Keratinocyte (primary cell): ENCODE data around the gene PRDM8. TPM values are rescaled to one million over a fixed set of nuclear protein-coding genes. Genes with fewer than 3 reads are reported as not detected.

Source experiments
- DNase-seq: peaks from one replicate; pipeline ENCODE4 v3.0.0-alpha.2; 2011; ENCODE audit warnings: low read depth, missing footprints, low spot score
- FAIRE-seq: peaks from 2 replicates; lab custom pipeline; 2011; peaks lifted over from hg19 to GRCh38; lab: Jason Lieb, UNC
- H2AFZ ChIP-seq: 2 replicates; pipeline ENCODE4 v1.6.0; 2012; ENCODE audit warnings: low read length, control low read depth, inconsistent platforms; ENCODE audit not compliant: control insufficient read depth
- H3K27ac ChIP-seq: 2 replicates; pipeline ENCODE4 v1.5.1; 2011; ENCODE audit warnings: low read length; ENCODE audit not compliant: control insufficient read depth, insufficient read depth
- H3K27me3 ChIP-seq: 3 replicates; pipeline ENCODE4 v1.6.0; 2011; ENCODE audit warnings: low read length; ENCODE audit not compliant: control insufficient read depth, insufficient read depth; ENCODE audit errors: extremely low read depth
- H3K36me3 ChIP-seq, 2 experiments: 2 replicates in 1 of 2; 3 replicates in 1 of 2; pipeline ENCODE4 v1.5.1; 2011; ENCODE audit warnings: low read length in 2 of 2, mild to moderate bottlenecking in 1 of 2; ENCODE audit not compliant: control insufficient read depth in 2 of 2, insufficient read depth in 2 of 2; ENCODE audit errors: extremely low read depth in 1 of 2
- H3K4me1 ChIP-seq: 3 replicates; pipeline ENCODE4 v1.5.1; 2011; ENCODE audit warnings: low read length; ENCODE audit not compliant: control insufficient read depth, insufficient read depth; ENCODE audit errors: extremely low read depth
- H3K4me2 ChIP-seq: 3 replicates; pipeline ENCODE4 v1.6.0; 2011; ENCODE audit warnings: low read depth, low read length; ENCODE audit not compliant: control insufficient read depth, insufficient read depth; ENCODE audit errors: extremely low read depth
- H3K4me3 ChIP-seq, 3 experiments: fragments of 200-600 bp in 1 of 3; sonication (generic) in 1 of 3; 2 replicates in 2 of 3; 3 replicates in 1 of 3; pipeline ENCODE4 v1.5.1; 2011 to 2016; ENCODE audit warnings: low read length in 3 of 3, mild to moderate bottlenecking in 3 of 3, control low read depth in 2 of 3, inconsistent platforms in 1 of 3, low read depth in 1 of 3, mixed read lengths in 1 of 3, mixed run types in 1 of 3, moderate library complexity in 1 of 3; ENCODE audit not compliant: control insufficient read depth in 2 of 3, insufficient read depth in 2 of 3; ENCODE audit errors: extremely low read depth in 1 of 3
- H3K79me2 ChIP-seq: 2 replicates; pipeline ENCODE4 v1.6.0; 2012; ENCODE audit warnings: low read length; ENCODE audit not compliant: control insufficient read depth, insufficient read depth
- H3K9ac ChIP-seq: 3 replicates; pipeline ENCODE4 v1.6.0; 2011; ENCODE audit warnings: low read length; ENCODE audit not compliant: control insufficient read depth, insufficient read depth; ENCODE audit errors: extremely low read depth
- H3K9me1 ChIP-seq: 3 replicates; pipeline ENCODE4 v1.6.0; 2011; ENCODE audit warnings: low read length; ENCODE audit not compliant: control insufficient read depth, insufficient read depth; ENCODE audit errors: extremely low read depth
- H3K9me3 ChIP-seq: 2 replicates; pipeline ENCODE4 v1.5.1; 2012; ENCODE audit warnings: low read depth, low read length; ENCODE audit not compliant: control insufficient read depth
- H4K20me1 ChIP-seq: 3 replicates; pipeline ENCODE4 v1.6.0; 2011; ENCODE audit warnings: low read length; ENCODE audit not compliant: control insufficient read depth, insufficient read depth; ENCODE audit errors: extremely low read depth
- EZH2 ChIP-seq: IDR thresholded peaks from one replicate; pipeline ENCODE4 v1.6.1; 2012; ENCODE audit warnings: inconsistent platforms, mild to moderate bottlenecking, low read length, moderate library complexity
- dilution Hi-C: fragments of 300-500 bp; cut with MboI; formaldehyde crosslinking; loops from one replicate; pipeline ENCODE4 v1.7.0; 2020; ENCODE audit warnings: low sequenced_read_pairs; ENCODE audit not compliant: extremely low pct_ligation_motif_present
- polyA plus RNA-seq, 5 experiments: library from polyadenylated mRNA; depleted of rRNA in 3 of 5; stranded (reverse) in 3 of 5; stranded (forward) in 1 of 5; unstranded in 1 of 5; fragments of >200 nt; gene quantifications; 1 replicate in 1 of 5; 2 replicates in 3 of 5; 3 replicates in 1 of 5; pipeline versions ENCODE4 v1.2.1 to v1.2.3, GENCODE V29; 2011 to 2012; ENCODE audit warnings: missing spikeins in 2 of 5, low read depth in 1 of 5, low replicate concordance in 1 of 5
- TF ChIP-seq, protein P1 (sequence below), 3 experiments: IDR thresholded peaks in 1 of 3; conservative IDR thresholded peaks in 1 of 3; optimal IDR thresholded peaks in 1 of 3; 2 replicates in 2 of 3; 3 replicates in 1 of 3; pipeline versions ENCODE3 to v1.5.1; 2011; ENCODE audit warnings: low read length in 3 of 3, mild to moderate bottlenecking in 3 of 3, moderate library complexity in 2 of 3, control low read depth in 1 of 3, inconsistent platforms in 1 of 3; ENCODE audit not compliant: insufficient read depth in 2 of 3; ENCODE audit errors: extremely low read depth in 1 of 3

Gene PRDM8
- polyA plus RNA-seq, 1 donor (not counting 4 experiments of a cell fraction or from before 2014, with no cell fraction given): 3.5 TPM

DNA sequence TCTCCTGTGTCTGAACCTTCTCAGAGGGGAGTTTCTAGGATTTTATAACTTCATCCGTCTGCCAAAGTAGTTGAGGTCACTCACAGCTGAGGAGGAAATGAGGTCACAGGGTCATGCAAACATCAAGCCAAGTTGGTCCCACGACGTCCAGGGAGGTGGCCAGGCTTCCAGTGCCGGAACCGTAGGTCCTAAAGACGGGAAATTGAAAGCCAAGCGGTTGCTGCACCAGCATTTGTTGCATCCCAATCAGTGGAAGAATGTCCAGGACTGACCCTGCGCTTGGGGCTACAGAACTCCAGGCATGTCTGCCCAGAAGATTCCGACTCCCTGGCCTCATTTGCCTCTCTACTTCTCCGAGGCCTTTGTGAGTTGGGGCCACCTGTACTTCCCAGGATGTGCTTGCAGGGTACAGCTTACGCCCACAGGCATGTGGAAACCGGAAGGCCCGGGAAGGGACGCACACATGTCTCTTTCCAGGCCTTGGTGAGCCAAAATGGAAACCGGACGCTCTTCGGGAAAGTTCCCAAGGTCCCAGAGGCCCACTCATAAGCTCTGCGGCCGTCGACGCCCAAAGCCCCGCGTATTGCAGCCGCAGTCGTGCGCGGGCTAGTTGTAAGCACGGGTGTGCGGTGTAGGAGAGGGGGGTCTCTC is 9.3 kb downstream of the PRDM8 start:
- no peaks in the 10 kb centered on the region for H3K27me3 ChIP-seq
- H3K36me3 ChIP-seq: no peaks in the 10 kb centered on the region
- H3K4me1 ChIP-seq: peaks cover 4% of the 10 kb centered on the region
- no peak overlapping the region for H3K4me3 ChIP-seq
- no peak overlapping the region for H2AFZ ChIP-seq
- TF ChIP-seq, protein P1, sequence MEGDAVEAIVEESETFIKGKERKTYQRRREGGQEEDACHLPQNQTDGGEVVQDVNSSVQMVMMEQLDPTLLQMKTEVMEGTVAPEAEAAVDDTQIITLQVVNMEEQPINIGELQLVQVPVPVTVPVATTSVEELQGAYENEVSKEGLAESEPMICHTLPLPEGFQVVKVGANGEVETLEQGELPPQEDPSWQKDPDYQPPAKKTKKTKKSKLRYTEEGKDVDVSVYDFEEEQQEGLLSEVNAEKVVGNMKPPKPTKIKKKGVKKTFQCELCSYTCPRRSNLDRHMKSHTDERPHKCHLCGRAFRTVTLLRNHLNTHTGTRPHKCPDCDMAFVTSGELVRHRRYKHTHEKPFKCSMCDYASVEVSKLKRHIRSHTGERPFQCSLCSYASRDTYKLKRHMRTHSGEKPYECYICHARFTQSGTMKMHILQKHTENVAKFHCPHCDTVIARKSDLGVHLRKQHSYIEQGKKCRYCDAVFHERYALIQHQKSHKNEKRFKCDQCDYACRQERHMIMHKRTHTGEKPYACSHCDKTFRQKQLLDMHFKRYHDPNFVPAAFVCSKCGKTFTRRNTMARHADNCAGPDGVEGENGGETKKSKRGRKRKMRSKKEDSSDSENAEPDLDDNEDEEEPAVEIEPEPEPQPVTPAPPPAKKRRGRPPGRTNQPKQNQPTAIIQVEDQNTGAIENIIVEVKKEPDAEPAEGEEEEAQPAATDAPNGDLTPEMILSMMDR (optimal IDR thresholded peaks at IDR 0.05 in 1 of 3, IDR thresholded peaks at IDR 0.05 in 1 of 3, conservative IDR thresholded peaks at IDR 0.05 in 1 of 3; ENCODE audit: extremely low read depth in 1 of 3, insufficient read depth in 2 of 3, low read length in 3 of 3): no peak
- TF ChIP-seq EZH2: no peak
- no peak overlapping the region for H3K27ac ChIP-seq
- no peaks in the 10 kb centered on the region for H4K20me1 ChIP-seq
- H3K9ac ChIP-seq: no peak overlapping the region
- no peaks in the 10 kb centered on the region for H3K9me3 ChIP-seq
- no peak for DNase-seq
- H3K4me2 ChIP-seq: no peak overlapping the region
- no peaks in the 10 kb centered on the region for H3K79me2 ChIP-seq
- dilution Hi-C loops: no loop called here
- no peaks in the 10 kb centered on the region for H3K9me1 ChIP-seq
- no peak for FAIRE-seq

DNA sequence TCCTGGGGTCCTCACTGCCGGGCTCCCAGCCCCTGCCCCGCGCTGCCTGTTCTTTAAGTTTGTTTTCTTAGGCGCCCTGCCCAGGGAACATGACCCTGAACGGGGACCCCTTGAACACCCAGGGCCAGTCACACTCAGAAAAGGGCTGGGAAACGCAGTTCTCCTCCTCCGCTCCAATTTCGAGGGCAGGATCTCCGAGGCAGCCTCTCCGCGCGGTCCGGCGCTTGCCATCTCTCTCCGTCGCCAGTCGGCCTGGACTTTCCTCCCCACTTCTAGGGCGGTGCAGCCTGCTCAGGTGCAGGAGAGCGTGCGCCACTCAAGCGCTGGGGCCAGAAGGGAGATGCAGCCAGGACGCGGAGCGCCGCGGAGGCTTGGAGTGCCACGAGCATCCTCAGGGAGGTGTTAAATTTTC is 9.9 kb downstream of the PRDM8 start:
- Histone ChIP-seq H3K4me1 (no peaks in the 10 kb centered on the region), H3K4me2 (no peak overlapping the region), H3K27ac (no peak overlapping the region), H3K4me3 (no peak overlapping the region), H3K9ac (no peak overlapping the region), H3K9me1 (no peaks in the 10 kb centered on the region), H3K79me2 (no peaks in the 10 kb centered on the region), H4K20me1 (no peaks in the 10 kb centered on the region), H3K27me3 (no peaks in the 10 kb centered on the region), H2AFZ (no peak overlapping the region), H3K36me3 (no peaks in the 10 kb centered on the region), H3K9me3 (no peaks in the 10 kb centered on the region)
- no peak for TF ChIP-seq EZH2
- TF ChIP-seq, protein P1 (optimal IDR thresholded peaks at IDR 0.05 in 1 of 3, IDR thresholded peaks at IDR 0.05 in 1 of 3, conservative IDR thresholded peaks at IDR 0.05 in 1 of 3; ENCODE audit: extremely low read depth in 1 of 3, insufficient read depth in 2 of 3, low read length in 3 of 3): no peak
- DNase-seq: no peak
- FAIRE-seq: no peak
- dilution Hi-C loops: no loop called here
